HG03571 (cell line): ENCODE data around the gene CALCOCO2.

Experiments
- ATAC-seq: cut with Tn5 transposase; IDR thresholded peaks from one replicate; pipeline ENCODE4 v1.9.1; 2021; ENCODE audit not compliant: unreplicated experiment

The CALCOCO2 gene

GRCh38 chr17:48912476-48912875 lies 81.6 kb downstream of the CALCOCO2 start:
- no peak for ATAC-seq
